Right cardiac atrium (tissue), 5 donors: ENCODE measurements around the gene MANBA. TPM values are rescaled to one million over a fixed set of nuclear protein-coding genes. Genes with fewer than 3 reads are reported as not detected.
A peak's percentile ranks its signal among the peaks of the same experiment; 100 is the strongest.
"Not testable (repeated sequence)": the region's sequence is repeated elsewhere in the genome, so short reads cannot be mapped to it uniquely, and the experiment has no call there.

Experiments
- ATAC-seq, 2 donors: fragments of 200-7000 bp; cut with Tn5 transposase; one replicate each; pipeline versions ENCODE4 v1.8.0 to v1.9.1; 2020; ENCODE audit warnings: moderate library complexity in 2 of 2, mild to moderate bottlenecking in 1 of 2
- DNase-seq, 3 donors: peaks; one replicate each; pipeline ENCODE4 v3.0.0-alpha.2; 2020
- H3K27ac ChIP-seq: one replicate; pipeline ENCODE4 v1.5.1; 2013; ENCODE audit warnings: mild to moderate bottlenecking, low read length, control low read depth, moderate library complexity
- H3K27me3 ChIP-seq: one replicate; pipeline ENCODE4 v1.6.1; 2013; ENCODE audit not compliant: control insufficient read depth, insufficient read depth
- H3K4me1 ChIP-seq: one replicate; pipeline ENCODE4 v1.6.1; 2013; ENCODE audit warnings: low read length; ENCODE audit not compliant: control insufficient read depth, insufficient read depth
- H3K4me3 ChIP-seq: one replicate; pipeline ENCODE4 v1.5.1; 2013; ENCODE audit warnings: low read length, control low read depth
- H3K9me3 ChIP-seq: one replicate; pipeline ENCODE4 v1.6.1; 2013; ENCODE audit warnings: low read length; ENCODE audit not compliant: control insufficient read depth
- WGBS: extraction: QIAGEN DNeasy Blood & Tissue Kit; methylation state at CpG from one replicate; pipeline ENCODE4 v1.1.7; 2013; 5-methylcytosine and 5-hydroxymethylcytosine counted together
- intact Hi-C, 4 donors: fragments of 100-400 bp; cut with DNase I; formaldehyde crosslinking; loops; one replicate each; pipeline versions ENCODE4 v1.11.0 to v1.14.0; 2022 to 2023
- polyA plus RNA-seq: library from polyadenylated mRNA; stranded (reverse); fragments of 200-250 nt; gene quantifications from one replicate; pipeline ENCODE4 v1.2.3, GENCODE V29; 2013
- total RNA-seq, 4 donors: library from RNA; stranded (reverse); fragmentation: NEBNext Ultra II Directional; extraction: Animal tissue kit (Norgen Biotek cat#: 25700); gene quantifications; one replicate each; pipeline ENCODE4 v1.2.1, GENCODE V29; 2021
- donor health status: healthy with polysubstance abuse.
- donor health status: DM: no; HTN: yes; CAD: no.
- donor health status: DM: no; HTN: no; CAD: no.
- donor health status: DM: no; HTN: yes; CAD: no; lungs with severe emphysema.
- donor health status: DM: yes; HTN: yes; CAD: no.

Gene MANBA
- total and polyA plus RNA-seq, 5 donors, result 9.0 to 36.5 (median 31.2) TPM

- DNase-seq, result no peak
- H3K27me3 ChIP-seq, result no peaks in the 10 kb centered on the region
- intact Hi-C loops, result no loop called here
- no peak overlapping the region for H3K4me3 ChIP-seq
- ATAC-seq, result no peak
- H3K4me1 ChIP-seq, result no peaks in the 10 kb centered on the region
- H3K9me3 ChIP-seq, result no peaks in the 10 kb centered on the region
- H3K27ac ChIP-seq, result no peak overlapping the region
- WGBS, result 69% methylated on average over 1 of the region's 1 CpG
Measured at GRCh38 chr4:102735582-102735981, 25.2 kb downstream of the MANBA start.

GRCh38 chr4:102734591-102735385 is 26.0 kb downstream of the MANBA start:
- 70% methylated on average over 5 of the region's 5 CpGs for WGBS
- Histone ChIP-seq H3K4me3 (no peak overlapping the region), H3K4me1 (no peaks in the 10 kb centered on the region), H3K27me3 (no peaks in the 10 kb centered on the region), H3K27ac (peak overlapping the region; percentile 46), H3K9me3 (no peaks in the 10 kb centered on the region)
- intact Hi-C loops, result no loop called here
- ATAC-seq (peak; percentile 27 to 49), DNase-seq (no peak)

- ATAC-seq, result no peak
- no peaks in the 10 kb centered on the region for H3K9me3 ChIP-seq
- 90% methylated on average over 5 of the region's 5 CpGs for WGBS
- H3K27me3 ChIP-seq, result no peaks in the 10 kb centered on the region
- no peaks in the 10 kb centered on the region for H3K4me1 ChIP-seq
- H3K4me3 ChIP-seq, result no peak overlapping the region
- no peak for DNase-seq
- peak overlapping the region; percentile 46 for H3K27ac ChIP-seq
- intact Hi-C loops, result no loop called here
Measured at GRCh38 chr4:102734116-102734515, 26.7 kb downstream of the MANBA start.

DNA sequence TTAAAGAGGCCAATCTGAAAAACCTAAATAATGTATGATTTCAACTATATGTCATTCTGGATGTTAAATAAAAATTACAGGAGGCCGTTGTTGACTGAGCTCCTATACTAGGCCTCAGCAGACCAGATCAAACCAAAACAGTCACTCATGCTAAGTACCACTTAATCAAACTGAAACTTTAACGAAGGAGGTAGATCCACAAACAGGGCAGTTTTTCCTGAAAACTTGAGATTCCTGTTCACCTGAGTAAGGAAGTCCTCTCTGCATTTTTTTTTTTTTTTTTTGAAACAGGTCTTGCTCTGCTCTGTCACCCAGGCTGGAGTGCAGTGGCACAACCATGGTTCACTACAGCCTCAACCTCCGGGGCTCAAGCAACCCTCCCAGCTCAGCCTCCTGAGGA is 27.7 kb downstream of the MANBA start:
- ATAC-seq, result no peak
- H3K27me3 ChIP-seq, result no peaks in the 10 kb centered on the region
- WGBS, result 82% methylated on average over 3 of the region's 3 CpGs
- no peak overlapping the region for H3K27ac ChIP-seq
- DNase-seq, result no peak
- no peaks in the 10 kb centered on the region for H3K9me3 ChIP-seq
- intact Hi-C loops, result no loop called here
- no peak overlapping the region for H3K4me3 ChIP-seq
- no peaks in the 10 kb centered on the region for H3K4me1 ChIP-seq

GRCh38 chr4:102732678-102733077 is 28.1 kb downstream of the MANBA start:
- intact Hi-C loops, result no loop called here
- peak; percentile 79 to 81 for ATAC-seq
- no peak overlapping the region for H3K27ac ChIP-seq

GRCh38 chr4:102730968-102731533 is 29.7 kb downstream of the MANBA start:
- Histone ChIP-seq H3K27ac (no peak overlapping the region), H3K4me1 (no peaks in the 10 kb centered on the region), H3K9me3 (no peaks in the 10 kb centered on the region), H3K4me3 (no peak overlapping the region), H3K27me3 (no peaks in the 10 kb centered on the region)
- 94% methylated on average over 5 of the region's 5 CpGs for WGBS
- no peak for ATAC-seq
- no peak for DNase-seq
- intact Hi-C loops, result no loop called here

More at GRCh38 chr4:102732678-102733077, 28.1 kb downstream of the MANBA start:
- Histone ChIP-seq H3K4me1 (no peaks in the 10 kb centered on the region), H3K27me3 (no peaks in the 10 kb centered on the region), H3K4me3 (no peak overlapping the region), H3K9me3 (no peaks in the 10 kb centered on the region)
- WGBS, result 56% methylated on average over 5 of the region's 5 CpGs
- peak in 1 of 3 donors; percentile 54 for DNase-seq

DNA sequence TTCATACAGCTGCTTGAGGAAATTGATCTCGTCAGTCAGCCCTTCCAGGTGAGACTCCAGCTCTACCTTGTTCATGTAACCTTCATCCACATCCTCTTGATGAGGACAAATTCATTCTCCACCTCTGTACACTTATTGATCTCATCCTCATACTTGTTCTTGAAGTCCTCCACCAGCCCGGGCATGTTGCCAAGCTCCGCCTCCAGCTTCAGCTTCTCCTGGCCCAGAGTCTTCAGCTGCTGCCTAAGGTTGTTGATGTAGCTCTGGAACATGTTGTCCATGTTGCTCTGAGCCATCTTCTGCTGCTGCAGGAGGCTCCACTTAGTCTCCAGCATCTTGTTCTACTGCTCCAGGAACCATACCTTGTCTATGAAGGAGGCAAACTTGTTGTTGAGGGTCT is 31.3 kb downstream of the MANBA start:
- H3K4me3 ChIP-seq, H3K27ac ChIP-seq, ATAC-seq, H3K27me3 ChIP-seq, H3K9me3 ChIP-seq, H3K4me1 ChIP-seq, intact Hi-C loops: not testable (repeated sequence)
- WGBS, result 90% methylated on average over 3 of the region's 3 CpGs
- DNase-seq, result peak in 2 of 3 donors; percentile 71 to 72

- H3K27ac ChIP-seq, H3K4me3 ChIP-seq, H3K27me3 ChIP-seq, DNase-seq, intact Hi-C loops, ATAC-seq, H3K4me1 ChIP-seq, H3K9me3 ChIP-seq: not testable (repeated sequence)
- 95% methylated on average over 3 of the region's 3 CpGs for WGBS
Measured at GRCh38 chr4:102726919-102727318, 33.8 kb downstream of the MANBA start.

DNA sequence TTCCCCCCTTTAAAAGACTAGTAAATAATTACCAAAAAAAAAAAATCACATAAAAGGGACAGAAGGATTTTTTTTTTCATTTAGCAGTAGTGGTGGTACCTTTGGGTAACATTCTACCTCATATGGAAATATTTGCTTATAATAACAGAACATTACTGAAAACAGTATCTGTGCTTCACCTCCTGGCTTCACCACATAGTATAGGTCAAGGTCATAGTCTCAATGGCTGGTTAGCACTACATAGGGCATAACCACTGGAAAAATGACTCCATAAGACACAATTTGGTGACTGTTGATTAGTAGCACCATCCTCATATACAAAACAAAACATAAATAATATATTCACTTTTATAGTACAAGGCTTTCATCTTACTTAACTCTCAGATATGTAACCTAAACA is 34.7 kb downstream of the MANBA start:
- H3K4me3 ChIP-seq, result no peak overlapping the region

GRCh38 chr4:102725229-102725628 is 35.5 kb downstream of the MANBA start:
- 67% methylated on average over 3 of the region's 3 CpGs for WGBS
- ATAC-seq (no peak), DNase-seq (no peak)
- Histone ChIP-seq H3K27me3 (no peaks in the 10 kb centered on the region), H3K27ac (no peak overlapping the region), H3K9me3 (no peaks in the 10 kb centered on the region), H3K4me1 (no peaks in the 10 kb centered on the region), H3K4me3 (no peak overlapping the region)
- intact Hi-C loops, result no loop called here

More for the DNA sequence above, 34.7 kb downstream of the MANBA start:
- intact Hi-C loops, result no loop called here
- H3K4me1 ChIP-seq, result no peaks in the 10 kb centered on the region
- no peak overlapping the region for H3K27ac ChIP-seq
- H3K9me3 ChIP-seq, result no peaks in the 10 kb centered on the region
- ATAC-seq (no peak), DNase-seq (no peak)
- no peaks in the 10 kb centered on the region for H3K27me3 ChIP-seq

DNA sequence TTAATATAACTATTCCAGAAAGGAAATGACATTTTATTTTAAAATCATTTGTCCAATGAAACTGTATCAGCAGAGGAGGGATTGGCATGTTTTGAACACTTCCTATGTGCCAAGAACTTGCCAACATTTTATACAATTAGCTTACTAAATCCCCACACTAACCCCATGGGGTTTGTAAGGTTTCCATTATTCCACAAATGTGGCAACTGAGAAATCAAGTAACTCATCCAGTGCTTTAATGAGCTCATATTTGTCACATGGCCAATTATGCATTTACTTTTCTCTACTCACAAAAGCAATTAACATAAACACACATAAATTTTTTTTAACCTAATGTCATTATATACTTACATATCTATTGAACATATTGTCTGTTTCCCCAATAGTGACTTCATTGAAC is 37.3 kb downstream of the MANBA start:
- DNase-seq, result no peak
- no peaks in the 10 kb centered on the region for H3K9me3 ChIP-seq
- H3K4me3 ChIP-seq, result no peak overlapping the region
- intact Hi-C loops, result no loop called here
- no peaks in the 10 kb centered on the region for H3K4me1 ChIP-seq
- no peaks in the 10 kb centered on the region for H3K27me3 ChIP-seq
- ATAC-seq, result no peak
- no peak overlapping the region for H3K27ac ChIP-seq
